ENCODE results near the gene CLEC2D.

CLEC2D gene

GRCh38 chr12:9646794-9647781 is 22.4 kb upstream of the CLEC2D start:
- DNase-seq (ENCODE audit: extremely low read depth, low read depth) = no peak
- H3K4me3 ChIP-seq (replicated peaks; ENCODE audit: low read depth, low read length) = peak overlapping the region; percentile 61
- TF ChIP-seq CTCF (IDR thresholded peaks at IDR 0.05; ENCODE audit: low read depth, low read length, missing control alignments) = no peak

- TF ChIP-seq CTCF (IDR thresholded peaks at IDR 0.05; ENCODE audit: low read depth, low read length, missing control alignments) = no peak
- peak overlapping the region; percentile 61 for H3K4me3 ChIP-seq (replicated peaks; ENCODE audit: low read depth, low read length)
- no peak for DNase-seq (ENCODE audit: extremely low read depth, low read depth)
Observed at GRCh38 chr12:9647825-9648700, 21.4 kb upstream of the CLEC2D start.

- DNase-seq (ENCODE audit: extremely low read depth, low read depth) = no peak
- H3K4me3 ChIP-seq (replicated peaks; ENCODE audit: low read depth, low read length) = peak overlapping the region; percentile 61
- no peak for TF ChIP-seq CTCF (IDR thresholded peaks at IDR 0.05; ENCODE audit: low read depth, low read length, missing control alignments)
Observed at GRCh38 chr12:9648701-9649531, 20.6 kb upstream of the CLEC2D start.

- TF ChIP-seq CTCF (IDR thresholded peaks at IDR 0.05; ENCODE audit: low read depth, low read length, missing control alignments) = no peak
- peak overlapping the region; percentile 61 for H3K4me3 ChIP-seq (replicated peaks; ENCODE audit: low read depth, low read length)
- no peak for DNase-seq (ENCODE audit: extremely low read depth, low read depth)
Observed at GRCh38 chr12:9649532-9649940, 20.0 kb upstream of the CLEC2D start.

GRCh38 chr12:9650151-9650576 is 19.3 kb upstream of the CLEC2D start:
- no peak for DNase-seq (ENCODE audit: extremely low read depth, low read depth)

More at GRCh38 chr12:9650151-9650576, 19.3 kb upstream of the CLEC2D start:
- TF ChIP-seq CTCF (IDR thresholded peaks at IDR 0.05; ENCODE audit: low read depth, low read length, missing control alignments) = no peak
- H3K4me3 ChIP-seq (replicated peaks; ENCODE audit: low read depth, low read length) = peak overlapping the region; percentile 61

Measured in HFF-Myc (cell line).